ENCODE results near the gene MSH5. TPM values are rescaled to one million over a fixed set of nuclear protein-coding genes. Genes with fewer than 3 reads are reported as not detected.

The MSH5 gene
- total and polyA plus RNA-seq, 2 of the 13 experiments (the other 11 are each of a cell fraction or from before 2014, with no cell fraction given): 10.2 to 38.7 TPM

DNA sequence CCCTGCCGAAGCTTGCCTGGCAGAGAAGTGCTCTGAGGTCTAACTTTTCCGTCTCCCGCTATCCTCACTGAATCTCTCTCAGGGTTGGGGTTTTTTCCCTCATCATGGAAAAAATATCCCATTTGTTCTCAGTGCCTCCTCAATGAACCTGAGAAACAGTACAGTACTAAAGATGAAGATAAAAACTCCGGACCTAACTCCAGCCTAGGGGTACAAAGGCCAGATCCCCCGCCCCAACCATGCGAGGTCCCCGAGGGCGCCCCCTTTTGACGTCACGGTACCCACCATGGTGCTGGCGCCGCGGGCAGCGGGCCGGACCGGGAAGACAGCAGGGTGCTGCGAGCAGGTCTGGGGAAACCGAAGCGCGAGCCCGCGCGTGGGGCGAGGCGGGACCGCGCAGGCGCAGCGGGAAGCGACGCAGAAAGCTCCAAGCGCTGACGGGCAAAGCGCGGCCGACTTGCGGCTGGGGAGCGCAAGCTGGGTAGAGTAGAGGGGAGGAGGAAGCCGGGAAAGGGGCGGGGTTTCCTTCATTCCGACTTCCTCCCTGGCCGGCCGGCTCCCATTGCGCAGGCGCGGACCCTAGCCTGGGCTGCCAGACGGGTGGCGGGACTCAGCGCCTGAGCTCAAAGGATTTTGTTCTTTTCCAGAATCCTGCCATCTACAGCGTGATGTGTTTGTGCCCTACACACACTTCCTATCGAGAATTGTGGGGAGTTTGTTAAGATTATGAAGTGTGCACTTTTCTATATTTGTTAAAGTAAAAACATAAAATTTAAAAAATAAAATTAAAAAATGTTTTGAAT lies 66.9 kb downstream of the MSH5 start, which contains the start of gene LSM2 (continued):
- TF ChIP-seq, protein P1, sequence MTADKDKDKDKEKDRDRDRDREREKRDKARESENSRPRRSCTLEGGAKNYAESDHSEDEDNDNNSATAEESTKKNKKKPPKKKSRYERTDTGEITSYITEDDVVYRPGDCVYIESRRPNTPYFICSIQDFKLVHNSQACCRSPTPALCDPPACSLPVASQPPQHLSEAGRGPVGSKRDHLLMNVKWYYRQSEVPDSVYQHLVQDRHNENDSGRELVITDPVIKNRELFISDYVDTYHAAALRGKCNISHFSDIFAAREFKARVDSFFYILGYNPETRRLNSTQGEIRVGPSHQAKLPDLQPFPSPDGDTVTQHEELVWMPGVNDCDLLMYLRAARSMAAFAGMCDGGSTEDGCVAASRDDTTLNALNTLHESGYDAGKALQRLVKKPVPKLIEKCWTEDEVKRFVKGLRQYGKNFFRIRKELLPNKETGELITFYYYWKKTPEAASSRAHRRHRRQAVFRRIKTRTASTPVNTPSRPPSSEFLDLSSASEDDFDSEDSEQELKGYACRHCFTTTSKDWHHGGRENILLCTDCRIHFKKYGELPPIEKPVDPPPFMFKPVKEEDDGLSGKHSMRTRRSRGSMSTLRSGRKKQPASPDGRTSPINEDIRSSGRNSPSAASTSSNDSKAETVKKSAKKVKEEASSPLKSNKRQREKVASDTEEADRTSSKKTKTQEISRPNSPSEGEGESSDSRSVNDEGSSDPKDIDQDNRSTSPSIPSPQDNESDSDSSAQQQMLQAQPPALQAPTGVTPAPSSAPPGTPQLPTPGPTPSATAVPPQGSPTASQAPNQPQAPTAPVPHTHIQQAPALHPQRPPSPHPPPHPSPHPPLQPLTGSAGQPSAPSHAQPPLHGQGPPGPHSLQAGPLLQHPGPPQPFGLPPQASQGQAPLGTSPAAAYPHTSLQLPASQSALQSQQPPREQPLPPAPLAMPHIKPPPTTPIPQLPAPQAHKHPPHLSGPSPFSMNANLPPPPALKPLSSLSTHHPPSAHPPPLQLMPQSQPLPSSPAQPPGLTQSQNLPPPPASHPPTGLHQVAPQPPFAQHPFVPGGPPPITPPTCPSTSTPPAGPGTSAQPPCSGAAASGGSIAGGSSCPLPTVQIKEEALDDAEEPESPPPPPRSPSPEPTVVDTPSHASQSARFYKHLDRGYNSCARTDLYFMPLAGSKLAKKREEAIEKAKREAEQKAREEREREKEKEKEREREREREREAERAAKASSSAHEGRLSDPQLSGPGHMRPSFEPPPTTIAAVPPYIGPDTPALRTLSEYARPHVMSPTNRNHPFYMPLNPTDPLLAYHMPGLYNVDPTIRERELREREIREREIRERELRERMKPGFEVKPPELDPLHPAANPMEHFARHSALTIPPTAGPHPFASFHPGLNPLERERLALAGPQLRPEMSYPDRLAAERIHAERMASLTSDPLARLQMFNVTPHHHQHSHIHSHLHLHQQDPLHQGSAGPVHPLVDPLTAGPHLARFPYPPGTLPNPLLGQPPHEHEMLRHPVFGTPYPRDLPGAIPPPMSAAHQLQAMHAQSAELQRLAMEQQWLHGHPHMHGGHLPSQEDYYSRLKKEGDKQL (CRISPR knock-in tag; IDR thresholded peaks at IDR 0.05; ENCODE audit: low read depth): peak; percentile 17; the same call in 1 of the 2 replicates
- peak; percentile 70 for TF ChIP-seq AGO1 (IDR thresholded peaks at IDR 0.05; ENCODE audit: low read depth, low read length, poor library complexity, severe bottlenecking)
- TF ChIP-seq, protein P2, sequence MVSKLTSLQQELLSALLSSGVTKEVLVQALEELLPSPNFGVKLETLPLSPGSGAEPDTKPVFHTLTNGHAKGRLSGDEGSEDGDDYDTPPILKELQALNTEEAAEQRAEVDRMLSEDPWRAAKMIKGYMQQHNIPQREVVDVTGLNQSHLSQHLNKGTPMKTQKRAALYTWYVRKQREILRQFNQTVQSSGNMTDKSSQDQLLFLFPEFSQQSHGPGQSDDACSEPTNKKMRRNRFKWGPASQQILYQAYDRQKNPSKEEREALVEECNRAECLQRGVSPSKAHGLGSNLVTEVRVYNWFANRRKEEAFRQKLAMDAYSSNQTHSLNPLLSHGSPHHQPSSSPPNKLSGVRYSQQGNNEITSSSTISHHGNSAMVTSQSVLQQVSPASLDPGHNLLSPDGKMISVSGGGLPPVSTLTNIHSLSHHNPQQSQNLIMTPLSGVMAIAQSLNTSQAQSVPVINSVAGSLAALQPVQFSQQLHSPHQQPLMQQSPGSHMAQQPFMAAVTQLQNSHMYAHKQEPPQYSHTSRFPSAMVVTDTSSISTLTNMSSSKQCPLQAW (CRISPR knock-in tag; IDR thresholded peaks at IDR 0.05): peak; percentile 96
- TF ChIP-seq SRF (IDR thresholded peaks at IDR 0.05; ENCODE audit: low read depth, low read length): no peak
- peak; percentile 98 for TF ChIP-seq ZNF343 (CRISPR knock-in tag; IDR thresholded peaks at IDR 0.05)
- peak; percentile 93; the same call in 1 of the 2 replicates for TF ChIP-seq PAWR (CRISPR knock-in tag; IDR thresholded peaks at IDR 0.05; ENCODE audit: borderline replicate concordance)
- TF ChIP-seq ZKSCAN8 (CRISPR knock-in tag; IDR thresholded peaks at IDR 0.05; ENCODE audit: borderline replicate concordance): peak; percentile 58; the same call in 1 of the 2 replicates
- TF ChIP-seq NFYB (CRISPR knock-in tag; IDR thresholded peaks at IDR 0.05): peak; percentile 46; the same call in 1 of the 2 replicates
- no peak for TF ChIP-seq TRIM24 (CRISPR knock-in tag; IDR thresholded peaks at IDR 0.05)
- TF ChIP-seq SUZ12 (IDR thresholded peaks at IDR 0.05; ENCODE audit: low read depth, low read length): no peak
- TF ChIP-seq ZKSCAN1 (IDR thresholded peaks at IDR 0.05; ENCODE audit: low read length): no peak
- TF ChIP-seq XRCC5 (optimal IDR thresholded peaks at IDR 0.05; ENCODE audit: low read length): peak; percentile 87
- no peak for TF ChIP-seq ZNF382 (CRISPR knock-in tag; IDR thresholded peaks at IDR 0.05; ENCODE audit: borderline replicate concordance)
- TF ChIP-seq ZNF446 (CRISPR knock-in tag; IDR thresholded peaks at IDR 0.05): peak; percentile 62; the same call in 1 of the 2 replicates
- TF ChIP-seq, protein P3, sequence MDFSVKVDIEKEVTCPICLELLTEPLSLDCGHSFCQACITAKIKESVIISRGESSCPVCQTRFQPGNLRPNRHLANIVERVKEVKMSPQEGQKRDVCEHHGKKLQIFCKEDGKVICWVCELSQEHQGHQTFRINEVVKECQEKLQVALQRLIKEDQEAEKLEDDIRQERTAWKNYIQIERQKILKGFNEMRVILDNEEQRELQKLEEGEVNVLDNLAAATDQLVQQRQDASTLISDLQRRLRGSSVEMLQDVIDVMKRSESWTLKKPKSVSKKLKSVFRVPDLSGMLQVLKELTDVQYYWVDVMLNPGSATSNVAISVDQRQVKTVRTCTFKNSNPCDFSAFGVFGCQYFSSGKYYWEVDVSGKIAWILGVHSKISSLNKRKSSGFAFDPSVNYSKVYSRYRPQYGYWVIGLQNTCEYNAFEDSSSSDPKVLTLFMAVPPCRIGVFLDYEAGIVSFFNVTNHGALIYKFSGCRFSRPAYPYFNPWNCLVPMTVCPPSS (IDR thresholded peaks at IDR 0.05): no peak
- TF ChIP-seq, protein P4, sequence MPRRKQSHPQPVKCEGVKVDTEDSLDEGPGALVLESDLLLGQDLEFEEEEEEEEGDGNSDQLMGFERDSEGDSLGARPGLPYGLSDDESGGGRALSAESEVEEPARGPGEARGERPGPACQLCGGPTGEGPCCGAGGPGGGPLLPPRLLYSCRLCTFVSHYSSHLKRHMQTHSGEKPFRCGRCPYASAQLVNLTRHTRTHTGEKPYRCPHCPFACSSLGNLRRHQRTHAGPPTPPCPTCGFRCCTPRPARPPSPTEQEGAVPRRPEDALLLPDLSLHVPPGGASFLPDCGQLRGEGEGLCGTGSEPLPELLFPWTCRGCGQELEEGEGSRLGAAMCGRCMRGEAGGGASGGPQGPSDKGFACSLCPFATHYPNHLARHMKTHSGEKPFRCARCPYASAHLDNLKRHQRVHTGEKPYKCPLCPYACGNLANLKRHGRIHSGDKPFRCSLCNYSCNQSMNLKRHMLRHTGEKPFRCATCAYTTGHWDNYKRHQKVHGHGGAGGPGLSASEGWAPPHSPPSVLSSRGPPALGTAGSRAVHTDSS (CRISPR knock-in tag; conservative IDR thresholded peaks at IDR 0.05): no peak

All from HepG2 (cell line).